ENCODE data around the gene TGFBR3.
"Not testable (repeated sequence)": the region's sequence is repeated elsewhere in the genome, so short reads cannot be mapped to it uniquely, and the experiment has no call there.

The TGFBR3 gene

GRCh38 chr1:91850708-91851107 lies 35.2 kb downstream of the TGFBR3 start:
- no peak for DNase-seq (ENCODE audit: low read depth in 2 of 2)

DNA sequence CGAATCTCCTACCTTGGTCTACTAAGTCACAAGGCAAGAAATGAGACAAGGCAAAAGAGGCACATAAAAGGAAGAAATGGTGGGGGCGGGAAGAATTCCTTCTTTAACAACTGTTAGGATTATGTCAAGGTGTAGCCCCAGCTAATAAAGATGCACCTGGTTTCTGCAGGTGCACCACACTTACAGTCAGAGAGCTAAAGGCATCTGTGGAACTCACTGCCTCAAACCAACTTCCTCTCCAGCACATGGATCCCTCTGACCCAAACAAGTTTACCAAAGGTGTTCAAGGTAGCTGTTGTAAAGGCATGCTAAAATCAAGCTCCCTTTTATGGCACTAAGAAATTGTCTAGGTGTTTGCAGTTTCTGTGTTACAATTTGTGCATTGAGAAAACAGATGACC lies 38.1 kb downstream of the TGFBR3 start:
- DNase-seq (ENCODE audit: low read depth in 2 of 2) = no peak

- DNase-seq (ENCODE audit: low read depth in 2 of 2) = no peak
These were observed 39.3 kb downstream of the TGFBR3 start for GRCh38 chr1:91846639-91847013.

- no peak for DNase-seq (ENCODE audit: low read depth in 2 of 2)
These were observed 39.8 kb downstream of the TGFBR3 start for GRCh38 chr1:91846007-91846638.

DNA sequence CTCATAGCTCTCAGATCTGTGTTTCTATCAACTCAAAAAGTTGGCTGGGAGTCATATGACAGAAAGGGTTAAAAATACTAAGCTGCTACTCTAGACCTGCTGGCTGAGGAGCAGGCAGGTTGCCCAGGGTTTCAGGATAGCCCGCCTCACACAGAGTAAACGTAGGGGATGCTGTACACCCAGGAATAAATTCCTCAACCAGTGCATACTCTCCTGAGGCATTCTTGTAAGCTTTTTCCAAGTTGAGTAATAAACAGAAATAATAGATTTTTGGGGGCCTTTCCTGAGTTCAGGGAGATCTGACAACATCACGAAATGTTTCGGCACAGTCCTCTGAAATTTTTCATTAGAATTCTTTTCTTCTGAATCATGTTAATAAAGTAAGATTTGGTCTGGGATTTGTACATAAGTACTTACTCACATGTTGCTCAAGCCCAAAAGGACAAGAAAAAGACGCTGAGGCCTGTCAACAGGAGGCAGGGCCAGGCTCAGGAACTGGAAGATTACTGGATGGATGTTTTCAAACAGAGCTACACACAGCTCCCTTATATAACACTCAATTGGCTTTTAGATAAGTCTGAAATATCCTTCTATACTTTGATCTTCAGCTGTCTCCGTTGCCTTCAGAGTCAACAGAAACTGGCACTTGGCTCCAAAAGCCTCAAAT lies 41.0 kb downstream of the TGFBR3 start:
- no peak for DNase-seq (ENCODE audit: low read depth in 2 of 2)

GRCh38 chr1:91843843-91844242 lies 42.1 kb downstream of the TGFBR3 start:
- DNase-seq (ENCODE audit: low read depth in 2 of 2) = no peak

- DNase-seq (ENCODE audit: low read depth in 2 of 2) = no peak
These were observed 43.4 kb downstream of the TGFBR3 start for GRCh38 chr1:91842563-91842962.

DNA sequence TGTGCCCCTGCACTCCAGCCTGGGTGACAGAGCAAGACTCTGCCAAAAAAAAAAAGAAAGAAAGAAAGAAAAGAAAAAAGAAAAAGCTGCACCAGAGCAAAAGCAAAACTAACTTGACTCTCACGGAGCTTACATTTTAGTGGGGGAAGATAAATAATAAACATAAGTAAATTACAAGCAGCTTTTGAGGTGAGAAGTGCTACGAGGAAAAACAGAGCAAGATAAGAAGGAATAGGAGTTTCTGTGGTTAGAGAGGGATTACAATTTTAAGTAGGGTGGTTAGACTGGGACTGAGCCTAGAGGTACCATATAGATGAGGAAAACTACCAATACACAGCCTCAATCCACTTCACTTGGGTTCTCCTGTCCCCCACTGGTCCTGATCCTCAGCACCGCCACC lies 43.9 kb downstream of the TGFBR3 start:
- DNase-seq (ENCODE audit: low read depth in 2 of 2) = no peak

GRCh38 chr1:91840276-91840675 lies 45.7 kb downstream of the TGFBR3 start:
- DNase-seq (ENCODE audit: low read depth in 2 of 2) = not testable (repeated sequence)

GRCh38 chr1:91836331-91837040 lies 49.5 kb downstream of the TGFBR3 start:
- DNase-seq (ENCODE audit: low read depth in 2 of 2) = no peak

GRCh38 chr1:91835087-91835521 lies 50.8 kb downstream of the TGFBR3 start:
- no peak for DNase-seq (ENCODE audit: low read depth in 2 of 2)

GRCh38 chr1:91834549-91834948 lies 51.4 kb downstream of the TGFBR3 start:
- not testable (repeated sequence) for DNase-seq (ENCODE audit: low read depth in 2 of 2)

DNA sequence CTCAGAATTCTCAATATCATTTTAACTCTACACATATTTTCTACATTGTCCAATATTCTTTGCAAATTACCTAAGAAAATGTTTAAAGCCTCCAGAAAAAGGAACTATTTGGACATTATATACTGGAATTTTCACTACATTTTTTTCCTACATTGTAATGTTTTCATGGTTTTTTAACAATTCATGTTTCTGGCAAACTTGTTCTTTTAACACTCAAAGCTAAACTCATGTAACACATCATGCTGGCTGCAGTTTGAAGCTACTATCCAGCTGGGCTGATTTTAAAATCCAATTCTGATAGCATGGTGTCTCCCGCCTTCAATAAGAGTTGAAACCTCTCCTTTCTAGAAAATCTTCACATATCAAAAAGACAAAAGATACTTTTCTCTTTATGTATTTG lies 52.0 kb downstream of the TGFBR3 start:
- no peak for DNase-seq (ENCODE audit: low read depth in 2 of 2)

DNA sequence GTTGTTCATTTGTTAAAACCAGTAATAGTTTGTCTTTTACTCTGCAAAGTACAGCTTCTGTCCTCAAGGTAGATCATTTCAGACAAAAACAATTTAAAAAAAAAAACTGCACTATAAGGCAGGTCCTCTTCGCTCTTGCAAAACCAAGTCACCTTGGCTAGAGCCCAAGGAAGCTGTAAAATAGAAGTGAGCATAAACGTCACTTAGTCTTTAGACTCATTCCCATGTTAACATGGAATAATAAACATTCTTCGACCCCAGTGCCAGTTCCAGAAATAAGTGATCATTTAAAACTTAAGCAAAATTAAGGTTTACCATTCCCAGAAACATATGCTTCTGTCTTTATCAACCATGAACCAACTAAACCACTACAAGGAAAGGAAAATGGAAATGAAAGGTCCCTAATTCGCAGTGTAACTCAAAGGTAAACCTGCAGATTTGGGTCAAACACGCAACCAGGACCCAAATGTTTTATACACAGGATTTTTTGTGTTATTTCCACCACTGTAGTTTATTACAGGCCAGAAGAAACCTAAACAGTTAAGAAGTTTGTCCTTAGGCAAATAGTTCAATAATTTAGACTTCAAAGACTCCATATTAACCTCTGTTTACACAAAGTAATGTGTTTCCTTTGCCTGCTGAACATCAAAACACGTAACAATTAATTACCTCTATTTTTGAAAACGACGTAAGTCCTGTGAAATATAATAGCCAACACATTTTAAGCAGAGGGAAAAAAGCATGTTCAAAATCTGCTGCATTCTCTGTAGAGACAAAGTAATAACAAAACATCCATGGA lies 54.6 kb downstream of the TGFBR3 start:
- no peak for DNase-seq (ENCODE audit: low read depth in 2 of 2)

GRCh38 chr1:91830242-91831131 lies 55.5 kb downstream of the TGFBR3 start:
- DNase-seq (ENCODE audit: low read depth in 2 of 2) = no peak

DNA sequence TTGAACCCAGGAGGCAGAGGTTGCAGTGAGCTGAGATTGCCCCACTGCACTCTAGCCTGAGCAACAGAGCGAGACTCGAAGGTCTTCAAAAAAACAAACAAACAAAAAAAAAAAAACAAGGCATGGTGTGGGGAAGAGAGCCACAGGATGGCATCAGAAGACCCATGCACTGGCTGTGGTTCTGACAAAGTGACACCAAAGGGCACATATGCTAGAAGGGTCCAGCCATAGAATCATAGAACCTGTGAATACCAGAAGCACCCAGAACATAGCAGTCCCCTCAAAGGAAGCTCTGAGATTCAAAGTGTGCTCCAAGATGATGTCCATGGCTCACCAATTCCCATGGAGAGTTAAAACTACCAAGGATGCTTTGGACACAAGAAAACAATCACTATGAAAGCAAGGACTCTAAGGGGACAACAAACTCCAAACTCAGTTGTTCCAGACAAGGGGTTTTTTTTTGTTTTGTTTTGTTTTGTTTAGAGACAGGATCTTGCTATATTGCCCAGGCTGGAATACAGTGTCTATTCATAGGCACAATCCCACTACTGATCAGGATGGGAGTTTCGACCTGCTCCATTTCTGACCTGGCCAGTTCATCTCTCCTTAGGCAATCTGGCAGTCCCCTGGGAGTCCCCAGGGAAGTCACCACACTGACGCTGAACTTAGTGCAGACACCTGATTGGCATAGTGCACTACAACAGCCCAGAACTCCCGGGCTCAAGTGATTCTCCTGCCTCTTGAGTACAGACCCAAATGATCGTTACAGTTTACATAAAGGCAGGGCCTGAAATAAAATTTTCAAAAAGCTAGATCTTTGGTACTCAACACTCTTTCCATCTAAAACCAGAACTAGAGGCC lies 56.4 kb downstream of the TGFBR3 start:
- no peak for DNase-seq (ENCODE audit: low read depth in 2 of 2)

DNA sequence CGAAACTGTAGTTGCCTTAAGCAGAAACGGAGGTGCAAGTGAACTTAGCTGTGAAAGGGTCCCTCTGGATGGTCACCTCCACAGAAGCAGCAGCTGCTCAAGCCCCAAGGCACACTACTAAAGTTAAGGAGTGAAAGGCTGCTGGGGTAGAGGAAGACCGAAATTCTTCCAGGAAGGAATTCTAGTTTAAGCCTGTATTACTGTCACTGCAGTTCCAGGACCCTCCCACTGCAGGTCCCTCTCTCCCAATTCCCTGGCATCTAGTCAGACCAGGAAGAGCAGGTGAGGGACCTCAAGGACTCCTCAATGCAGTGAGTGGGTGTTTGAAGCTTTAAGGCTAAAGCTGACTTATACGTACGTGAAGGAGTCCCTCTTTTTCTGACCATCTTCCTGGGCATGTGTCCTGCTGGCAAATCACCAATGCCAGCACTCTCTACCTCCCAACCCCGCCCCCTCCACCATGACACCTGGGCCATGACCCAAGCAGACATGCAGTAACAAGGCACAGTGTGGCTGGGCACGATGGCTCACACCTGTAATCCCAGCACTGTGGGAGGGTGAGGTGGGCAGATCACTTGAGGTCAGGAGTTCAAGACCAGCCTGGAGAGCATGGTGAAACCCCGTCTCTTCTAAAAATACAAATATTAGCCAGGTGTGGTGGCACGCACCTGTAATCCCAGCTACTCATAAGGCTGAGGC lies 57.2 kb downstream of the TGFBR3 start:
- DNase-seq (ENCODE audit: low read depth in 2 of 2) = no peak

DNA sequence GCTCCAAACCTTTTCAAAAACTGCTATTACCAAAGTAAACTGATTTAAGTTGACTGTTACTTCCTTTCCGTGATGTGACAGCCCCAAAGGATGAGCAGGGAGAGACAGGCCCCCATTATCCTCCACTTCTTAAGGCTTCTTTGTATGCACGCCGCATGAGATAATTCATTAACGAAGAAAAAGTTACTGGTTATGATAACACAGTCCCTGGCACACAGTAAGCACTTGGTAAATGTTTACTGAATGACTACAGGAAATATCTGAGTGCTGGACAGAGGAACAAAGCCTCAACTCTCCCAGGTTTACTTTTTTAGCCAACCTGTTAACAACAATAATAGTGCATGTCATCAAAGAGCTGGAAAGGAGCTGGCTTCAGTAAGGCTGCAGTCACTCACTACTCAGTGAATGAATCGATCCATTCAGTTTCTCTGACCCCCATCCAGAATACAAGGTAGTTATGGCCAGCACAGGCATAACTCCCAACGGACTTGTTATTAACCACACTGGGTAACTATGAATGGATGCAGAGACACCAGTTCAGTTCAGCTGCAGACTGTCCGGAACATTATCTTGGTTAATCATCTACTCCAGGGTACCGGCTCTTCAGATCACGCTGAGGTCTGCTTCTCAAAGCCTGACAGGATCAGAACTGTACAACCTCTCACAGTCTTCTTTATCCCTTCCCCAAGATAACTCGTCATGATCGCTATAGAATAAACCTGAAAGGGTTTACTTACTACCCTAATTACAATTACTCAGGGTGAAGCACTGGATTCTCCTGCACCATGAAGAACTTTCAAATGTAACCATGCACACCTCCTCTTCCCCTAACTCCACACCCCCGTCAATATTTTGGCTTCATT lies 58.3 kb downstream of the TGFBR3 start:
- DNase-seq (ENCODE audit: low read depth in 2 of 2) = no peak

DNA sequence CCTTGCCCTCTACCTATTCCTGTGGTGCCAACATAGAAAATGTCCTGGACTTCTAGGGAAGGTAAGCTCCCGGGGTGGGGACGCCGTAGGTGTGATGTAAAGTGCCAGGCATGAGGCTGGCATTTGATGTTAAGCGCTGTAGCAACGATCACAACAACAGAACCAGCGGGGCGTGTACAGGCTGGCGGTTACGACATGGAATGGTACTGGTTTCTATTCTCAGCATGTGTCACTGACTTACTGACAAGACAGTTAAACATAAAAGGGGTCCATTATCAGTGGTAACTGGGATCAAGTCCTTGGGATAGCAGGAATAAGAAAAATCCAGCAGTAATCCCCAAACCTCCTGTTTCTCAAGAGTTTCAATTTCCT lies 58.9 kb downstream of the TGFBR3 start:
- no peak for DNase-seq (ENCODE audit: low read depth in 2 of 2)
